Measurements from ENCODE around the gene HTR6.

Gene HTR6

DNA sequence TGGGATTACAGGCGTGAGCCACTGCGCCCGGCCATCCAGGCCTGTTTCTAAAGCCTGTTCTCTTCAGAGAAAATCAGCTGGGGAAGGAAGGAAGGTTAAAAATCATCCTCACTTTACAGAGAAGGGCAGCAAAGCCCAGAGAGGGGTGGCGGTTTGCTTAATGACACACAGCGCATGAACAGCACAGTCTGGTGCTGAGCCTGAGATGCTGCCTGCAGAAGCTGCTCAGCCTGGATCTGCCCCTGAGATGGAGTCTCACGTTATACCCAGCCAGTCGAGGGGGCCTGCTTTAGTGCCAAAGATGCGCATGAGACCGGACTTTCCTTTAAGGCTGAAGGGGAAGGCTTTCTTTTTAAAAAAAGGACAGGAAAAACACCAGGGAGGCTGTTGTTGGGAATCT is 21.3 kb downstream of the HTR6 start:
- no peak for DNase-seq (ENCODE audit: extremely low read depth in 1 of 2, low read depth in 1 of 2)

DNA sequence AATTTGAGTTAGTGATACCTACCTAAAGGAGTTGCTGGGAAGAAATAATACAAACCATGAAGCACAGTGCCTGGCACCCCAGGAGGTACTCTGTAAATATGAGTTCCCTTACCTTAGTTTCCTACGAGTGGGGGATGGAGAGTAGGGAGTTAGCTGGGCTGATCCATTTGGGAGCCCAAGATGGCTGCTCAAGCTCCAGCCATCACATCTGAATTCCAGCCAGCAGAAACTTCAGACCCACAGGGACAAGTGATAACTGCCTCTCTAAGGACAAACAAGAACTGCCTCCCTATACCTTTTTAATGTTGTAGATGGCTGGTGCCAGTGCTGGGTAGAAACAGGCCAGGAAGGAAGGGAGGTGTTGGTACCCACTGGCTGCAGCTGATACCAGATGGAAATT is 22.7 kb downstream of the HTR6 start:
- no peak for DNase-seq (ENCODE audit: extremely low read depth in 1 of 2, low read depth in 1 of 2)

DNA sequence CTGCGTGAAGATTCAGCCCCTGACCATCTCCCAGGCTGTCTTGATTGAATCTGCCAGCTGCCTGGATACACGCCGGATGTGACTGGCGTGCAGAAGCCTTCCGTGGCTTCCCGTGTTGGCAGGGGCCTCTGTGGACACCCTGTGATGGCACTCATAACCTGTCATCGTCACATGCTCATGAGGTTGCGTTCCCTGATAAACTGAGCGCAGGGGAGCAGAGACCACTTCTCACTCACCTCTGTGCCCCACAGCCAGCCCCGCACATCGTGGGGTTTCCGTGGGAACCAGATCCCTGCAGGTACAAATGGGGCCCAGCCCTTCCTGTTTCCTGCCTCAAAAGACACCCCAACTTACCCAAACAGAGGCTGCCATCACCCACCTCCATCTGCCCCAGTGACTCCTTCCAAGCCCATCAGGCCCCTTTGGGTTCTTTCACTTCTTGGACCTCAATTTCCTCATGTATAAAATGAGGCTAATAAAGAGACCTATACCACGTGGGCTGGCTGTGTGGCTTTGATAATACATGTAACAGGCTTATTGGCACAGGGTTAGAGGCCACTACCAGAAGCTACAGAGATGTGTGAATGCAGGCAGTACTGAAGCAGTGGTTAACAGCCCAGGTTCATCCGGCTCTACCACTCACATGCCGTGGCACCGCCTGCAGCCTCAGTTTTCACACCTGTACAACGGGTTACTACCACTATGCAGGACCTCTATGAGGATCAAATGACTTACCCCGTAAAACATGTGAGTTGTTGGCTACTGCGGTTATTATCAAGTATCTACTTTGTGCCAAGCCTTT is 23.6 kb downstream of the HTR6 start:
- no peak for DNase-seq (ENCODE audit: extremely low read depth in 1 of 2, low read depth in 1 of 2)

DNA sequence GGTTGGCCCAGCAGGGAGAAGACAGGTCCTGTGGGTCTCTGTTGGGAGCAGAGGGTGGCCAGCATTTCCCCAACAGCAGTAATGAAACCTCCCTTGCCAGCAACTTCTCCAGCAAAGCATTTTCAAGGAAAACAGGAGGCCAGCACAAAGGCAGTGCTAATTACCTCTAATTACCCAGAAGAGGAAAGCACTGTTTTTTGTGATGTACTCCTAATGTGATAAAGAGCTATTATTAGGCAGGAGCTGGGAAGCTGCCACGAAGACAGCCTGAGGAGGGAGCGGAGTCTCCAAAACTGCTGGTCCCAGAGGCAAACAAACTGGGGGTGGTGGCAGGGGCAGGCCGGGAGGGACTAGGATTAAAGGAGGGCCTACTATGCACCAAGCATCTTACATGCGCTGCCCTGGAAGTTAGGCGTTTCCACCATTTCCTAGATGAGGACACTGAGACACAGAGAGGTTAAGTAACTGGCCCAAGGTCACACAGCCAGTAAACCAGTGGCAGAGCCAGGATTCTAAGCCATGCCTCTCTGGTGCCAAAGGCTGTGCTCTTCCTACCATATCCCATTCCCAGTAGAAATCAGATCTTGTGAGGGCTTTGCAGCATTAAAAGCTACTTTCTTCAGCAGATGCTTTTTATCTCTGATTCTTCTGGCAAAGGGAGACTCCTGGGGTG is 24.5 kb downstream of the HTR6 start:
- no peak for DNase-seq (ENCODE audit: extremely low read depth in 1 of 2, low read depth in 1 of 2)

DNA sequence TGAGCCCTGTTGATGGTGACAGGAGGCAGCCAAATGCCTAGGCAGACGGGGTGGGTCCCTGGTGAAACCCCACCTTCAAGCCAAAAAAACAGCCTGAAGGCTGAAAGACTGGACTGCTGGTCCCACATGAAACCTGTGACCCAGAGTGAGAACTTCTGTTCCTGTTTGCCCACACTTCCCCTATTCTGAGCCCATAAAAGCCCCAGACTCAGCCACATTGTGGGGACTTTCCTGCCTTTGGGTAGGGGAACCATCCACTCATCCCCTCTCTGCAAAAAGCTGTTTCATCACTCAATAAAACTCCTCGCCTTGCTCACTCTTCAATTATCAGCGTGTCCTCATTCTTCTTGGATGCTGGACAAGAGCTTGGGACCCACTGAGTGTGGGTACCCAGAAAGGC is 25.2 kb downstream of the HTR6 start:
- DNase-seq (ENCODE audit: extremely low read depth in 1 of 2, low read depth in 1 of 2): no peak

DNA sequence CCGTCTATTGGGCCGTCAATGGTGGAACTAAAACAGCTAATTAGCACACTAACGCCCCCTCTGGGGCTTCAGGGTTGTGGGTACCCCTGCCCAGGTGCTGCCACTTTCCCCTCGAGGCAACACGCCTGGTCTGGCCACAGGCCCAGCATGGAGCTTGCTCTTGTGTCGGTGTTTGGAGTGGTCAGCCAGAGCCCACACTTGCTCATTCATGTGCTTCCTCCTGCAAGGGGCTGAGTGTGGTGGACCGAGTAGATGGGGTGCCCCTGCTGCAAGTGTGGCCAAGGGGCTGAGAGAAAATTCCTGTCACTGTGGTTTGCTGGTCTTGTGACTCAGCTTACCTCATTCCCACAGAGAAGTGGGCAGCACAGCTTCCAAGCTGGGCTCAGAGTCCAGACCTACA is 25.7 kb downstream of the HTR6 start:
- DNase-seq (ENCODE audit: extremely low read depth in 1 of 2, low read depth in 1 of 2): no peak

DNA sequence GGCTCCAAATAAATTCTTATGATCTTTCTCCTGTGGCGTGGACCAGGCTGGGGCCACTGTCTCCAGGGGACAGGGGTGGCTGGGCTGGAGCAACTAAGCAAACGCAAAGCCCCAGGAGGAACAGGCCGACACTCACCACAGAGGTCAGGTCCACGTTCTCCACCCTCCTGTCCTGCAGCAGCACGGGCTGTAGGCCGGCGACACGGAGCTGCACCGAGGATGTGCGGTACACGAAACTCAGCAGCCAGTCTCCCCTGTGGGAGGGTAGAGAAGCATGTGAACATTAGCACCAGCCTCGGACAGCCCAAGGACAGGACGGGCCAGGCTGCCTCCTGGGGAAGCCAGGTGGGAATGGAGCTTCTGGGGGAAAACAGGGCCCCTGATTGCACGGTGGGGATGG is 29.6 kb downstream of the HTR6 start:
- no peak for DNase-seq (ENCODE audit: extremely low read depth in 1 of 2, low read depth in 1 of 2)

DNA sequence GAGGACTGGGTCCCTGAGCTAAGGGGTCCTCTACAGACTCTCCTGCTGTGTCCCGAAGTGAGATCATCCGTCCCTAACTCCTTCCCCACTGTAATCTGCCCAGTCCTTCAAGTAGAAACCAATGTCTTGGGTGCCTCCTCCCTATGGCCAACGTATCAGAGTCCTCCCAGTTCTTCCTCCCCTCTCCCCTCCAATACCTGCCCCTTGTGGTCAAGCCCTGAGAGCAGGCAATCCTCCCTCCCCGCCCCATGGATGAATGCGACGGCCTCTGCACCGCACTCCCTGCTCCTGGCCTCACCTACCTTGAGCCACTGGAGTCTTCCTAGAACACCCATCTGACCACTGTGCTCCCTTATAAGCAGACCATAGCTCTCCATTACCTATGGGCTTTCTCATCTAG is 31.1 kb downstream of the HTR6 start:
- DNase-seq (ENCODE audit: extremely low read depth in 1 of 2, low read depth in 1 of 2): no peak

DNA sequence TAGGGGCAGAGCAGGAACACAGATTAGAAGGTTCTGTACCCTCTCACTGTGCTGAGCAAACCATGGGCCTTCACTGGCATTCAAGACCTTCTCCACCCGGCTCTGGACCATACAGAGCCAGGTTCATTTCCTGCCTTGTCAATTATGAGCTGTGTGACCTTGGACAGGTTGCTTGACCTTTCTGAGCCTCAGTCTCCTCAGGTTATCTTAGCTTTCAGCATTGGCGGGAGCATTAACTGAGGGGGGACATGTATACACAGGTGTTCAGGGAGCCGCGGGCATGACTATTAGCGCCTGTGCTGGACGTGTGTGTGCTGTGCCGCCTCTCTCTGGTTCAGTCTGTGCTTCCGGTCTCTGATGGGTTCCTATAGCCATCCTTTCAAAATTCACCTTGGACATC is 32.1 kb downstream of the HTR6 start:
- DNase-seq (ENCODE audit: extremely low read depth in 1 of 2, low read depth in 1 of 2): no peak

DNA sequence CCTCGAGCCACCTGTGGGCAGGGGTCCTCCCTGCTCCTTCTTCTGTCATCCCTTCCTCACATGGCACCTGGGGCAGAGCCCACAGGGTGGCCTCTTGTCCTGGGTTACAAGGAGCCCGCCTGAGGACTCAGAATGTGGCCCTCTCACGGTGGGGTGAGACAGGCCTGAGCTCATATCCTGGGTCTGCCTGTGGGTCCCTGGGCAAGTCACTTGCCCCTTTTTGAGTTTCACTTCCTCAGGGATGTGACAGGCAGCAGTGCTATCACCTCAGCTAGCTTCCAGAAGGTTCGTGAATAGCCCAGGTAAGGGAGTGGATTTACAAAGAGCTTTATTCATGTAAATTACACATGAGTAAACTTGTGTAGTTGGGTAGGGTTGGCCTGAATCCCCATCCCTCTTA is 33.5 kb downstream of the HTR6 start:
- DNase-seq (ENCODE audit: extremely low read depth in 1 of 2, low read depth in 1 of 2): no peak

DNA sequence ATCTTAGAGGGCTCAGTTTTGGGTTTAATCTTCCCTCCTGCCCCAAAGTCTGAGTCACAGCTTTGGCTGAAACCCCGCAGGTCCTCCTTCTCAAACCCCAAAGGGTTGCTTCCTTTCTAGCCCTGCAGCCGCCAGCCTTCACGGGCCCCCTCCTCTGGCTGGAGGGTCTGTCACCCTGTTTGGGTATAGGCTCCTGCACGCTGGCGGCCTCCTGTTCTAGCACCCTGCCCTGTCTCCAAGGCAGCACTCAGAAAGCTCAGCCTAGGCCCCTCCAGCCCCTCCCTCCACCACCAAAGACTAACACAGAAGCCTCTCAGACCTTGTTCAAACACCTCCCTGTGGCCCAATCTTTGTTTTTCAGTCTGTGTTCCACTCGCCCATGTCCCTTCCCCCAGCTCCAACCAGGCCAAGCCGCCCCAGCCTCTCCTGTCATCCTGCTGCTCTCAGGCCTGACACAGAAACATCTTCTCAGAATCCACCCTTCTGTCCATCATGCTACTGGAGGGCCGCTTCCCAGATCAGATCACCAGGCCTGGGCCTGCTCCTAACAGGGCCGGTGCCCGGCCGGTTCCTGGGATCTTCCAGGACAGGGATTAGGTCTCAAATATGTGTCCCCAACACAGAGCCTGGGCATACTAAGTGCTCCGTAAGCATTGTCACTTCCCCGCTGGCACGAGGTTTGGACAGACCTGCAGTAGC is 35.6 kb downstream of the HTR6 start:
- no peak for DNase-seq (ENCODE audit: extremely low read depth in 1 of 2, low read depth in 1 of 2)

DNA sequence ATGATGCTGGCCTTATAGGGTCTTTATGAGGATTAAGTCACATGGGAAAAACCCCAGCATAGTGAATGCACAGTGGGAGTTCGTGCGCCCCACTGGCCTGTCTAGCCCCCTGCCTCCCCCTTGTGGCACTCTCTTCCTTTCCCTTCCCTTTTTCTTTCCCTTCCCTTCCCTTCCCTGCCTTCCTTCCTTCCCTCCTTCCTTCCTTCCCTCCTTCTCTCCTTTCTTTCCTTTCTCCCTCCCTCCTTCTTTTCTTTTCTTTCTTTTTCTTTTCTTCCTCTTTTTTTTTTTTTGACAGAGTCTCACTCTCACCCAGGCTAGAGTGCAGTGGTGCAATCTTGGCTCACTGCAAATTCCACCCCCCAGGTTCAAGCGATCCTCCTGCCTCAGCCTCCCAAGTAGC is 38.6 kb downstream of the HTR6 start:
- DNase-seq (ENCODE audit: extremely low read depth in 1 of 2, low read depth in 1 of 2): no peak

DNA sequence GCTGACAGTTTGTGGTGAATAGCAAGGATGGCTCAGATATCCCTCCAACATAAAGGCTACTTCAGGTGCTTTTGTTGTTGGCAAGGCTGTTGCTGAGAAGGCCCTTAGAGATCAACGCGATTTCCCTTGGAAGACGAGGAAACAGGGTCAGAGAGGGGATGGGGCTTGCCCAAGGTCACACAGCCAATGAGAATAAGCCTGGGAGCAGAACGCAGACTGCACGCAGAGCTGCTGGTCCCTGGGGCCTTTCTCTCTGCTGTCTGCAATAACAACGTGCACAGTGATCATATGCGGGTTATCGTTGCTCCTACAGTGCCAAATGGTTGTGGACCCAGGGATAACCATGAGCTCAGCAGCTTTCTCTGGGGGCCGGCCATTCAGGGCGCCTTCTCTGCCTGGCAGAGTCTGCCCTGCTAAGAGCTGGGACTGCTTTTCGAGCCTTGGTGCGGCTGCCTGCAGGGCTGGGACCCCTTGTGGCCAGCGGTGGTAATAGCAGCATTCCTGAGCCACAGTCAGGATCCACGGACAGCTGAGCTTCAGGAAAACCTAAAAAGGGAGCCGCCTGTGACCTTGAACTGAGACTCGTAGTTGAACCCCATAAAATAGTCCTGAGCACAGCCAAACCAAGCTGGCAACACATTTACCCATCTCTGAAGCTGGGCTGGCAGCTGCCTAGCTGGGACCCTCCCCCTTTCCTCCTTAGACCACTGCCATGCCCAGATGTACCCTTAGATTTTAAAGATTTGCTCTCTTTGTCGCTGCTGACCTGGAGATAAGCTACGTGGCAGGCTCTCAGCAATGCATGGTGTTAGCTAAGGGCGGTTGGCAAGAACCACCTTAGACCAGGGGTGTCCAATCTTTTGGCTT is 39.8 kb downstream of the HTR6 start:
- DNase-seq (ENCODE audit: extremely low read depth in 1 of 2, low read depth in 1 of 2): peak in 1 of 2 donors; percentile 25

DNA sequence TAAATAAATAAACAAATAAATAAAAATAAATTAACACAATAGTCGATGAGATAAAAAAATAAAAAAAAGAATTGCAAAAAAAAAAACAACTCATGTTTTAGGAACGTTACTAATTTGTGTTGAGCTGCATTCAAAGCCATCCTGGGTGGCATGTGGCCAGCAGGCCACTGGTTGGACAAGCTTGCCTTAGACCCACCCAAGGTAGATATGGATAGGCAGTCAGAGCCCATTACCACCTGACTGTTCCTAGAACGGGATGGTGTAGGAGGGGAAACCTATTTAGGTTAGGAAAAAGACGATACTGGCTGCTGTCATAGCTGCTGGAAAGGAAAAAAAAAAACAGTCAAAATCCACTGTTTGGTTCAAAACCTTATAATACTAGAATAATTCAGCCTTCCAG is 40.8 kb downstream of the HTR6 start:
- no peak for DNase-seq (ENCODE audit: extremely low read depth in 1 of 2, low read depth in 1 of 2)

DNA sequence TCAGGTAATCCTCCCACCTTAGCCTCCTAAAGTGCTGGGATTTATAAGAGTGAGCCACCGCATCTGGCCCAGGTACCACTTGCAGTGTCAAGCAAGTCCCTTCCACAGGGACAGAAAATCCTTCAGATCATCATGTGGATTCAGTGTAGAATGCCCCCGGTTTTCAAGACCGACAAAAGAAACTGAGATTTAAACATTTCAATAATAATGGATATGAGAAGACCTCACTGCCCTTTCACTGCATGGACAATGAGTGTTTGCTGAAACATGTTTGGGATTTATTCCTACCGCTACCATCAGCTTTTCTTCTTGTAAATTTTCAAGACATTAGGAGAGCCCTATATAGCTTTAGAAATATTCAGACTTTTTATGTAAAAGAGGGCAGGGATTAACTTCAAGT is 41.5 kb downstream of the HTR6 start:
- DNase-seq (ENCODE audit: extremely low read depth in 1 of 2, low read depth in 1 of 2): no peak

DNA sequence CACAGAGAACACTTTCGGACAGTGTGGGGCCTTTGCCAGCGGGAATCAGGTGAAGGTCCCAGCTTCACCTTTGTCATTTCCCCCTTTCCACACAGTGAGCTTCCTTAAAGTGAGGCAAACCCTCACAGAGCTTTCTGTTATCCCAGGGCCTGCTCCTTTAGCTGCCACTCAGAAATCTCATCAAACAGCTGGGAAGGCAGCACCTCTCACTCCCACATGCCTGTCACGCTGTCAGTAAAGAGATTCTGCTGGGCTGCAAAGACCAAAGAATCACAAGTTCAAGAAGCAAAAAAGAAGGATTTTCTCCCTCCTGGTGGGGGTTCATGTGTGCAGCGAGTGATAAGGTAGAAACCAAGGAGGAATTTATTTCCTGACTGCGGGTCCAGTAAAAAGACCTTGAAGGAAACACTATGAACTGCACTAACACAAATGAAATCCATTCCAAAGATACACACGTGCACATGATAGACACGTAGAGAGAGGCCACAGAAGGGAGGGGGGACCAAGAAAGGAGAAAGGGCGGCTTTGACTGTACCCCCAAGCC is 44.0 kb downstream of the HTR6 start:
- no peak for DNase-seq (ENCODE audit: extremely low read depth in 1 of 2, low read depth in 1 of 2)

DNA sequence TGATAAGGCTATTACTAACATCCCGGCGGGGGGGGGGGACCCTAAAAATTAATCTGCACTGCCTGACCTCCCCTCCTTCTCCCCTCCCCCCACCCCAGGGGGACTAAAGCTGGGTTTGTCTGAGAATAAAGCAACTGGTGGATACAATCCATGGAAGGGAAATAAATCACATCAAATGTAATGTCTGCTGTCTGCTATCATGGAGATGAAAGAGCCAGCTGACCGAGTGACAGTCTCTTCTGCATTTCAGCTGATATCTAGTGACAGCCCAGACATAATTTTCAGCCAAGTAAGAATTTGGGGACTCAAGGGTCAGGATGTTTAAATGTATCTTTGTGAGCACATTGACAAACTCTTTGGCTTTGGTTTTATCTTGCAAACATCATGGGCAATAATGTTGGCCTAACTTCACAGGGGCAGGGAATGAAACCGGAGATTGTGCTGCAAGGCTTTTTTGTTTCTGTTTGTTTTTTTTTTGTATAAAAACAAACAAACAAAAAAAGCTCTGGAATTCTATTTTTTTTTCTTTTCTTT is 44.7 kb downstream of the HTR6 start:
- DNase-seq (ENCODE audit: extremely low read depth in 1 of 2, low read depth in 1 of 2): no peak

DNA sequence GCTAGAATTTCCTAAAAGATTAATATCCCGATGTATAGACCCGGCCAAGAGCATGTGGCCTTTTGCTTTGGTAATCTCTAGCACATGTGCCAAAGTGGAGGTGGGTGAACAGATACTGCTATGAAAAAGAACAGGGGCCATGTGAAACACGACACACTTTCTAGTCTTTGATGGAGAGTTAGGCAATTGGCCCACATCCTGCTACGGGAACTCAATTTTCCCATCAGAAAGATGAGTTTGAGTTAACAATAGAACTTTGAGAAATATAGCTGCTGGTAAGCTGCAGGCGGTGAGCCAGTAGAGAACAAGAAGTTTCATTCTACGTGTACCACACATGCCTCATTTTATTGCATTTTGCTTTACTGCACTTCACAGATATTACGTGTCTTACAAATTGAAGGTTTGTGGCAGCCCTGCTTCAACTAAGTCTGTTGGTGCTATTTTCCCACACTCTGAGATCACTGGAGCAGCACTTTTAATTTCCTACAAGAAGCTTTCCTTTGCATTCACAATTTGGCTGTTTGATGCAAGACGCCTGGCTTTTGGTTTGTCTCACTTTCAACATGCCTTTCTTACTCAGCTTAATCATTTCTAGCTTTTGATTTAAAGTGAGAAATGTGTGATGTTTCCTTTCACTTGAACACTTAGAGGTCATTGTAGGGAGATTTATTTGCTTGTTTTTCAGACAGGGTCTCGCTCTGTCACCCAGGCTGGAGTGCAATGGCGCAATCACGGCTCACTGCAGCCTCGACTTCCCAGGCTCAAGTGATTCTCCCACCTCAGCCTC is 46.3 kb downstream of the HTR6 start:
- peak in 1 of 2 donors; percentile 43 for DNase-seq (ENCODE audit: extremely low read depth in 1 of 2, low read depth in 1 of 2)

DNA sequence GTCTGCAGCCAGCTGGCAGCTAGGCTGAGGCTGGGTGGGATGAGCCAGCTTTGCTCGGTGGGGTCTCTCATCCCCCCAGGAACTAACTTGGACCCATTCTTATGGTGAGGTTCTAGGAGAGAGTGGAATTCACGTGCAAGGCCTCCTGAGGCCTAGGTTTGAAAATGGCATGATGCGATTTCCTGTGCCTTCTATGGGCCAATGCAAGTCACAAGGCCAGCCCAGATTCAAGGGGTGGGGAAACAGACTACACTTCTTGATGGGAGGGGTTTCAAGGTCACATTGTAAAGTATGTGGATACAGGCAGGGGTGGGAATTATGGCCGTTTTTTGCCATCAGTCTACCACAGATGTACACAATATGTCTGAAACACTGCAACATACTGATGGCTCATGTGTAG is 48.3 kb downstream of the HTR6 start:
- no peak for DNase-seq (ENCODE audit: extremely low read depth in 1 of 2, low read depth in 1 of 2)
